AG09319 (cell line): ENCODE measurements around the gene TRAPPC3L.

Source experiments
- DNase-seq: peaks from one replicate; pipeline ENCODE4 v3.0.0-alpha.2; 2010; ENCODE audit warnings: low read depth; ENCODE audit errors: extremely low read depth
- CTCF ChIP-seq: IDR thresholded peaks from 2 replicates; pipeline ENCODE4 v1.5.1; 2011; ENCODE audit warnings: low read depth, mild to moderate bottlenecking, inconsistent platforms, low read length, moderate library complexity

The TRAPPC3L gene

GRCh38 chr6:116564921-116565872 lies 19.7 kb upstream of the TRAPPC3L start:
- no peak for DNase-seq
- TF ChIP-seq CTCF: no peak

GRCh38 chr6:116564311-116564710 lies 18.8 kb upstream of the TRAPPC3L start:
- no peak for TF ChIP-seq CTCF
- DNase-seq: no peak

DNA sequence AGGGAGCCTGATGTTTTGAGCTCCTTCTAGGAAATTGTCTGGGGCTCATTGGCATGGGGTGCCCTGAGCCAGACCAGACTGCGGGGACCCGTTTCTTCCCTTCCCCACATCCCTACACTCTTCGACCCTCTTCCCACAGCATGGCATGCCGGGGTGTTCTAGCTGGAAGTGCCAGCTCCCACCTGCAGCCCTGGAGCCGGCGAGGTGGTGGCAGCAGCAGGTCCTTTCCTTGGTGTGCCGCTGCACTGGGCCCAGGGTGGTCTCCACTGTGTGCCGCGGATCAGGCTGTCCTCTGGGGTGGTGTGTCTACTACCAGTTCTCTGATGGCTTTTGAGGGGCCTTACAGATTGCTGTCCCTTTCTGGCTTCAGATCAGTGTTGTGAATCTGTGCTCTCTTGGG lies 18.3 kb upstream of the TRAPPC3L start:
- no peak for DNase-seq
- TF ChIP-seq CTCF: no peak

DNA sequence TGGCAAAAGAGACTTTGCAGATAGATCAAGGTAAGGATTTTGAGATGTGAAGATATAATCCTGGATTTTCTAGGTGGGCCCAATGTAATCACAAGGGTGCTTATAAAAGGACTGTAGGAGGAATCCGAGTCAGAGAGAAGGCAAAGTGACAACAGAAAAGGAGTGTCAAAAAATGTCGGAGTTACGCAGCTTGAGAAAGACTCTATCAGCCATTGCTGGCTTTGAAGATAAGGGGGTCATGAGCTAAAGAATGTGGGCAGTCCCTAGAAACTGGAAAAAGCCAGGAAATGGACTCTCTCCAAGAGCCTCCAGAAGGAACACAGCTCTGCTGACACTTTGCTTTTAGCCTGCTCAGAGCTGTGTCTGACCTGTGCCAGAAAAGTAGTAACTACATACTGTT lies 17.1 kb upstream of the TRAPPC3L start:
- DNase-seq: no peak
- no peak for TF ChIP-seq CTCF

DNA sequence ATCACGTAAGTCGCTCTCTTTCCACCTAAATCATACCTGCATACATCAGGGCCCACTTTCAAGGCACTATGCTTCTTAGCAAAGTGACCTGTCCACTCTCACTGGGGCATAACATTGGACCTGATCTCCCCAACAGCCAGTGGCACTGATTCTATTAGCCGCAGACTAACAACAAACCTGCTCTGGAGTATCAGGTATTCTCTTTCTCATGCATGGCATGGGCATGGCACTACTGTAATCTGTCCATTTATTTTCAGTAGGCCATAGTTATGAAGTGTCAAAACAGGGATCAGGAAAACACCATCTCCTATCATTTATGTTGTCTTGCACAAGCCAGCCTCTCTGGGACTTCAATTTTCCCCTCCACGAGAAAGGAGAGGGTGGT lies 16.5 kb upstream of the TRAPPC3L start:
- TF ChIP-seq CTCF: no peak
- no peak for DNase-seq

DNA sequence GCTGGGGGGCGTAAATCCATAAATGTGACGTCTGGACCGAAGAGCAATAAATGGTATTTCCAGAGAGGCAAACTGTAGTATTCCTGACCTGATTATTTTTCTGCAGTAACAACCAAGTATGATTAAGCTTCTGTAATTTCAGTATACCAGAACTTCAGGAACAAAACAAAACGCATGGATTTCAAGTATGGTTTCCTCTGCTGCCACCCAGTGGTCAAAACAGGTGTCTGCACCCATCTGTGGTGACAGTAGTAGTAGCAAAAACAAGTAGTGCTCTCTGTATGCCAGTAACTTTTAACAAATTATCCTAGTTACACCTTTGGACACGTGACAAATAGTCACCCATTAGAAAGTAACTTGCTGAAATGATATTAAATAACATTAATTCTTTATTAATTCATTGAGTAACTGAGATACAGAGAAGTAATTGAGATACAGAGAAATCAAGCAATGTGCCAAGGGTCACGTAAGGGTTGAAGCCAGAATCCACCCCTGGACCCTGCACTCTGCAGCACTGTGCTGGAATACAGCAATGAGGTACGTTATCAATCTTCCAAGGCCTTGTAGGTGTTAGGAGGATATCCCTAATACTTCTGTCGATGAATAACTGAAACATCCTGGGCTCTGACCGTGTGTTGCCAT lies 16.0 kb upstream of the TRAPPC3L start:
- peak; percentile 91 for TF ChIP-seq CTCF
- DNase-seq: no peak

- TF ChIP-seq CTCF: no peak
- DNase-seq: no peak
These were observed 14.6 kb upstream of the TRAPPC3L start for GRCh38 chr6:116560130-116560529.
